Stimulated activated CD8-positive, alpha-beta memory T cell treated with anti-CD3 and anti-CD28 coated beads, Interleukin-4, amount 100 ng/mL, for 24 hours (primary cell): ENCODE results near the gene SIDT1.

Experiments used
- DNase-seq: peaks from one replicate; pipeline ENCODE4 v3.0.0-alpha.2; 2020; ENCODE audit warnings: low read depth

Gene SIDT1

GRCh38 chr3:113546414-113546893, 14.1 kb downstream of the SIDT1 start:
- DNase-seq = no peak

- DNase-seq = no peak
Measured at GRCh38 chr3:113548501-113548900, 16.1 kb downstream of the SIDT1 start.

- no peak for DNase-seq
Measured at GRCh38 chr3:113551820-113552219, 19.5 kb downstream of the SIDT1 start.

- DNase-seq = no peak
Measured at GRCh38 chr3:113552851-113553250, 20.5 kb downstream of the SIDT1 start.

GRCh38 chr3:113555138-113555537, 22.8 kb downstream of the SIDT1 start:
- no peak for DNase-seq

- no peak for DNase-seq
Measured at GRCh38 chr3:113556316-113556945, 24.1 kb downstream of the SIDT1 start.

- no peak for DNase-seq
Measured at GRCh38 chr3:113556946-113557335, 24.6 kb downstream of the SIDT1 start.

- no peak for DNase-seq
Measured at GRCh38 chr3:113557374-113557773, 25.0 kb downstream of the SIDT1 start.

GRCh38 chr3:113559009-113559408, 26.7 kb downstream of the SIDT1 start:
- DNase-seq = no peak

- no peak for DNase-seq
Measured at GRCh38 chr3:113560271-113560670, 27.9 kb downstream of the SIDT1 start.

- no peak for DNase-seq
Measured at GRCh38 chr3:113560831-113561623, 28.7 kb downstream of the SIDT1 start.

- no peak for DNase-seq
Measured at GRCh38 chr3:113565555-113565954, 33.2 kb downstream of the SIDT1 start.

- no peak for DNase-seq
Measured at GRCh38 chr3:113570158-113570557, 37.8 kb downstream of the SIDT1 start.

GRCh38 chr3:113571360-113571759, 39.0 kb downstream of the SIDT1 start:
- no peak for DNase-seq

- DNase-seq = no peak
Measured at GRCh38 chr3:113573728-113574127, 41.4 kb downstream of the SIDT1 start.

- DNase-seq = no peak
Measured at GRCh38 chr3:113574213-113574612, 41.9 kb downstream of the SIDT1 start.

GRCh38 chr3:113575206-113575605, 42.9 kb downstream of the SIDT1 start:
- no peak for DNase-seq

GRCh38 chr3:113585228-113585627, 52.9 kb downstream of the SIDT1 start:
- no peak for DNase-seq

- no peak for DNase-seq
Measured at GRCh38 chr3:113585720-113586119, 53.4 kb downstream of the SIDT1 start.

- no peak for DNase-seq
Measured at GRCh38 chr3:113588806-113589205, 56.5 kb downstream of the SIDT1 start.

GRCh38 chr3:113589971-113590370, 57.6 kb downstream of the SIDT1 start:
- DNase-seq = no peak

GRCh38 chr3:113590983-113591382, 58.6 kb downstream of the SIDT1 start:
- no peak for DNase-seq

GRCh38 chr3:113594066-113594465, 61.7 kb downstream of the SIDT1 start:
- DNase-seq = no peak
